NCI-H526 (cell line): ENCODE data around the gene CWC22.
"Not testable (repeated sequence)": the region's sequence is repeated elsewhere in the genome, so short reads cannot be mapped to it uniquely, and the experiment has no call there.

Experiments
- DNase-seq, 2 experiments: peaks; one replicate each; lab custom pipeline; 2025; lab: John Stamatoyannopoulos, UW

Gene CWC22

DNA sequence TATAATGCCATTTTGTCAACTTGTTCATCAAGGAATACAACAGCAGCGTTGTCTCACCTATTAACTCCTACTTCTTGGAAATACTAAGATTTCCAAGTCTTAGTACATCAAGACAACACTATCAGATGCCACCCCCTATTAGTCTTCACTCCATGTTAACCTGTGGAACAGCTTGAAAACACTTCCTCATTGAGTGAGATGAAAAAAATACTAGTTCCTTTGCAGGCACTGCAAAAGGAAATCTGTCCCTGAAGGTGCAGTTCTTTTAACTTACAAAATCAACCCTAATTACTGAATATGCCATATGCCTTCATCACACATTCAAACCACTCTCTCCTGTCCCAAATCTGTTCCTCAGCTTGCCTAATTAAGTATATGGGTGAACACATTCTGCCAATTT is 4.0 kb downstream of the CWC22 start:
- no peak for DNase-seq

DNA sequence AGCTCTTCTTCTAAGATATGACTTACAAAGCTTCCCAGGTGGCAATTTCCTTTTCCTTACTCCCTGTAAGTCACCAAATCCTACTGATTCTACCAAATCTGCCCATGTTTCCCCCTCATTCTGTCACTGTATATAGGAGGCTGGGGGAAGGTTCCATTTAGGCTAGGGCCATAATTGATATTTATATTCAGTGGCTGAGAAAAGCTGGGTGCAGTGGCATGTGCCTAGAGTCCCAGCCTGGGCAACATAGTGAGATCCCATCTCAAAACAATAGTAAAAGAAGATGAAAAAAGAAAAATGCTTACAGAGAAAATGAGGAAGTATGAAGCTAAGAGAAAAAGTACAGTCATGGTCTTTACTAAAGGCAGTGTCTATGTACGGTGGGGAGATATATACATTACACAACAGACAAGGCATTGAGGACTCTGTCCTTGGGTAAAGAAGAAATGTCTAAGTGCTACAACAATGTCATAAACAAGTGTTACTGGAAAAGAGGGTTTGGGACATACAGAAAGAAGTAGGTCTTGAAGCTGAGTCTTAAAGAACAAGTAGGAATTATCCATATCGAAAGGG is 4.8 kb downstream of the CWC22 start:
- no peak for DNase-seq

- DNase-seq: no peak
These were observed 5.4 kb downstream of the CWC22 start for GRCh38 chr2:180001726-180002125.

- no peak for DNase-seq
These were observed 6.7 kb downstream of the CWC22 start for GRCh38 chr2:180000434-180000833.

DNA sequence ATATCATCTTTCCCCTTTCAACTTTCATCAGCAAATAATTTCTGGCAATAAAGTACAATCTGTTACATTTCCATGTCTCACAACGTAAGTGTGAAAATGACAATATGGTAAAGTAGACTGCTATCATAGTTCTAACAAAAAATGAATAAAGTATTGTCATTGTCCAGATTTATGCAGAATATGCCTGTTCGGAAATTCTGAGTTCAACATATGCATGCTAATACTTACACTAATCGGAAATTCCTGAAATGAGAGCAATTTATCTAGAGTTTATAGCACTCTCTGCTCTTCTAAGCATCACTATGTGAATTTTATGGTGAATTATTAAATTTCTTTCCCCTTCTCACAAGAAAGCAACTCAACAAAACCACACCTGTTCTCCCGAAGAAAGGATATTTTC is 8.1 kb downstream of the CWC22 start:
- DNase-seq: no peak

DNA sequence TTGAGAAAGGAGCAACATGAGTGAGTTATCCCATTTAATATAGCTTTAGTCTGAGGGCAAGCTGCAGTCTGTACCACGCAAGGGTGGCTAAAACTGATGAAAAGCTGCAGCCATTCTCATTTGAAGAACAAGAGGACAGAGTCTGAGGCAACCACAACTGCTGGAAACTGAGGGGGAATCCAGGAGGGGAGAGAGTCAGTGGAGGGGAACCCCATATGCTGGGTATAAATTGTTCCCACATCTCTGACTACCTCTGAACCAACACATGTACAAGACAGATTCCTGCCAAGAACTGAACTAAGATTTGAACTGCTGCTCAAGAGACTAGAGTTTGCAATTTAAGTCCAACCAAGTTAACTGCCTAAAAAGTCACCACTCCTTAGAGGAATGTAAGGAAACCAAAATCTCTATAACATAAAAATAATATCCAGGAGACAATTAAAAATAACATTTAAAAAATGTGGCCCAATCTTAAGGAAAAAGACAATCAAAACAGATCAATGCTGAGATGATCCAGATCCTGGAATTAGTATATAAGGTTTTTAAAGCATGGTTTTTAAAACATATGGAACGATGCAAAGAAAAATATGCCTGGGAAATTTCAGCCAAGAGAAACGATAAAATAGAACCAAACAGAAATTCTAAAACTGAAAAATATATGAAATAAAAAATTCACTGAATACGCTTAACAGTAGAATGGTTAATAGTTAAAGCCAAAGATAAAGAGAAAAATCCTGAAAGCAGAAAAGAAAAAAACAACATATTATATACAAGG is 11.2 kb downstream of the CWC22 start:
- DNase-seq: no peak

- peak in 1 of 2 experiments; percentile 6 for DNase-seq
These were observed 15.8 kb downstream of the CWC22 start for GRCh38 chr2:179991344-179991743.

- no peak for DNase-seq
These were observed 16.3 kb downstream of the CWC22 start for GRCh38 chr2:179990676-179991317.

DNA sequence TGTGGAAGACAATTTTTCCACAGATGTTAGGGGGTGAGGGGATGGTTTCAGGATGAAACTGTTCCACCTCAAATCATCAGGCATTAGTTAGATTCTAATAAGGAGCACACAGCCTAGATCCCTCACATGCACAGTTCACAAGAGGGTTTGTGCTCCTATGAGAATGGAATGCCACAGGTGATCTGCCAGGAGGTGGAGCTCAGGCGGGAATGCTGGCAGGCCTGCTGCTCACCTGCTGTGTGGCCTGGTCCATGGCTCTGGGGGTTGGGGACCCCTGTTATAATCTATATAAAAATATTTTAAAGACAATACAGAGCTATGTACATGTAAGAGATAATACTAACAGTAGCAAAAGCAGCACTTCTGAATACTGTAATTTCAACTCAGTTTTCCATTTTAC is 19.2 kb downstream of the CWC22 start:
- no peak for DNase-seq

- DNase-seq: no peak
These were observed 21.8 kb downstream of the CWC22 start for GRCh38 chr2:179985163-179985820.

- DNase-seq: no peak
These were observed 23.7 kb downstream of the CWC22 start for GRCh38 chr2:179983250-179983932.

DNA sequence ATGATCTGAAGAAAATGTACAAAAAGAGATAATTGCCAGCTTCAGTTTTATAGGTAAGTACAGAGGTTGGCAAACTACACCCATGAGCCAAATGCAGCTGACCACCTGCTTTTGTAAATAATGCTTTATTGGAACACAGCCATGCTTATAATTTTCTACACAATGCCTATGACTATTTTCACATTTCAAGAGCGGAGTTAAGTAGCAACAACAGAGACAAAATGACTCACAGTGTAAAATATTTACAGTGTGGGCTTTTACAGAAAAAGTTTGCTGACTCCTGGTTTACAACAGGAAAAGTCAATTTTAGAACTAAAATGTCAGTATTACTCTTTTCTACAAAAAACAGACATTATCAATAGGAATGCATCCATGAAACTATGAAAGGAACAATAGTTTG is 26.0 kb downstream of the CWC22 start:
- no peak for DNase-seq

DNA sequence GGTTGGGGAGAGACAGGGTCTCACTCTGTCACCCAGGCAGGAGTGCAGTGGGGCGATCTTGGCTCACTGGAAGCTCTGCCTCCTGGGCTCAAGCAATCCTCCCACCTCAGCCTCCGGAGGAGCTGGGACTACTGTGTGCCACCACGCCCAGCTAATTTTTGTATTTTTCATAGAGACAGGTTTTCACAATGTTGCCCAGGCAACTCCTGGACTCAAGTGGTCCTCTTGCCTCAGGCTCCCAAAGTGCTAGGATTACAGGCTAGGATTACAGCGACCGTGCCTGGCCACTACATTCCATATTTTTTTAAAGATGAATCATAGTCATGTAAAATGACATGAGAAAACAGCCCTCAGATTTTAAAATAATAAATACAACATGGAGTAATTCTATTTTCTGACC is 32.3 kb downstream of the CWC22 start:
- DNase-seq: no peak

GRCh38 chr2:179966778-179967394 is 40.2 kb downstream of the CWC22 start:
- DNase-seq: no peak

GRCh38 chr2:179965291-179966258 is 41.5 kb downstream of the CWC22 start:
- DNase-seq: no peak

DNA sequence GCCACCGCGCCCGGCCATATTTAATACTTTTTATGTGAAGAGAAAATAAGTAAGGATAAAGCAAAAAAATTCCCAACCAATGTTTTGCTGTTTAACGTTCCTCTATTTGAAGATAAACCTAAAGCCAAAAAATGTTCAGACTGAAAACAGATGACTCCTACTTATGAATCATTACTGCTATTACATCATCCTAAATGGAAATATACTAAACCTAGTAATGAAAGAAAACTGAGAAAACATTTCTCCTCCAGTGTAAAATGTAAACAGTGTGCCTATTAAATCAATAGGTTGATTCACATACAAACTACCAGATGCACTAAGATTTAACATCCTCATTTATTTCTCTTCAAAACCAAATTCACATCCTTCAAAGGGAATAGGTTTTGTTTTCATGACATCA is 43.5 kb downstream of the CWC22 start:
- DNase-seq: no peak

- not testable (repeated sequence) for DNase-seq
These were observed 48.8 kb downstream of the CWC22 start for GRCh38 chr2:179958251-179958650.

DNA sequence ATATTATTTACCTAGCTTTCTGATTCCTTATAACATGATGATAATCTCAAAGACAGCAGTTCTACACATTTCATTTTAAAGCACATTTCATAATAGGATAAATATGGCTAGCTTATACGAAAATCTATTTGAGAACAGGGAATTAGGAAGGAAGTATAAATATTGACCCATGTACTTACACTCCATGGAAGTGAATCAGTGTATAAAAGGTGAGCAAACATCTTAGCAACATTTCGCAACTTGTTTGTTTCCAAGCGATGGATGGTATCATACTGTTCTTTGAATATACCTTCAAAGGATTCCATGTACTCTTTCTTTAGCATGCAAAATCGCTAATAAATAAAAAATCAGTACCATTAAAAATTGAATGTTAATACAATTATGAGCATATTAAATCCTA is 53.1 kb downstream of the CWC22 start:
- no peak for DNase-seq

- no peak for DNase-seq
These were observed 53.7 kb downstream of the CWC22 start for GRCh38 chr2:179953359-179953758.

GRCh38 chr2:179952658-179953057 is 54.4 kb downstream of the CWC22 start:
- no peak for DNase-seq

DNA sequence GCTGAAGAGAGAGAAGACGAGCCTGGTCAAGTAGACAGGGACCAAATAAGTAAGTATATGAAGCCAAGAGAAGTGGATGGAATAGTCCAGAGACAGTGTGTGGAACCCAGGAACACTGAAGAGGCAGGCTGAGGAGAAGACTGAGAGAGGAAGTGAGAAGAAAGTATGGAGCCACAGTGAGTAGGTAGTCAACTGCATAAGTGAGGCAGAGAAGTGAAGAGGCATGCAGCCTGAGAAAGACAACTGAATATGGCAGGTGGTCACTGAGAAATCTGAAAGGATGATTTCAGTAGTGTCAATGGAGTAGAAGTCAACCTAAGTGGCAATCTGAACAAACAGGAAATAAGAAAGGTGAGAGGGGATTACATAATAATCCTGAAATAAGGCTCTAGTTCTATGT is 55.4 kb downstream of the CWC22 start:
- no peak for DNase-seq
